Endodermal cell (in vitro differentiated cells): ENCODE measurements around the gene P3H3. TPM values are rescaled to one million over a fixed set of nuclear protein-coding genes. Genes with fewer than 3 reads are reported as not detected.

Experiments used
- DNase-seq: peaks from one replicate; pipeline ENCODE4 v3.0.0-alpha.2; 2017
- H3K27ac ChIP-seq: 2 replicates; pipeline ENCODE4 v1.5.1; 2013; ENCODE audit warnings: mild to moderate bottlenecking, low read depth, low read length, moderate library complexity
- H3K27me3 ChIP-seq: 2 replicates; pipeline ENCODE4 v1.6.1; 2013; ENCODE audit warnings: mild to moderate bottlenecking, low read length, moderate library complexity; ENCODE audit not compliant: insufficient read depth, control insufficient read depth, poor library complexity, severe bottlenecking
- H3K36me3 ChIP-seq: 2 replicates; pipeline ENCODE4 v1.7.0; 2013; ENCODE audit warnings: mild to moderate bottlenecking, low read length, moderate library complexity; ENCODE audit not compliant: control insufficient read depth, insufficient read depth
- H3K4me1 ChIP-seq: one replicate; pipeline ENCODE4 v1.7.0; 2013; ENCODE audit warnings: low read length; ENCODE audit not compliant: control insufficient read depth, insufficient read depth
- H3K4me3 ChIP-seq: 2 replicates; pipeline ENCODE4 v1.5.1; 2013; ENCODE audit warnings: mild to moderate bottlenecking, low read length, moderate library complexity
- H3K9ac ChIP-seq: 2 replicates; pipeline ENCODE4 v1.6.1; 2013; ENCODE audit warnings: mild to moderate bottlenecking, low read length, moderate library complexity; ENCODE audit not compliant: poor library complexity, severe bottlenecking; ENCODE audit errors: extremely low read depth
- H3K9me3 ChIP-seq: 2 replicates; pipeline ENCODE4 v1.6.1; 2013; ENCODE audit warnings: mild to moderate bottlenecking, low read length, moderate library complexity; ENCODE audit not compliant: control insufficient read depth
- H3K27ac Mint-ChIP-seq: 2 replicates; pipeline ENCODE4 v1.8.0; 2020; ENCODE audit warnings: mixed read lengths
- H3K27me3 Mint-ChIP-seq: 2 replicates; pipeline ENCODE4 v1.8.0; 2021; ENCODE audit warnings: mild to moderate bottlenecking, mixed read lengths; ENCODE audit not compliant: insufficient read depth
- H3K36me3 Mint-ChIP-seq: 2 replicates; pipeline ENCODE4 v1.8.0; 2020; ENCODE audit warnings: low read depth, mixed read lengths
- H3K4me1 Mint-ChIP-seq: 2 replicates; pipeline ENCODE4 v1.8.0; 2020; ENCODE audit warnings: mixed read lengths
- H3K4me3 Mint-ChIP-seq: 2 replicates; pipeline ENCODE4 v1.8.0; 2020; ENCODE audit warnings: mild to moderate bottlenecking, moderate library complexity, mixed read lengths
- H3K9me3 Mint-ChIP-seq: 2 replicates; pipeline ENCODE4 v1.8.0; 2020; ENCODE audit warnings: mild to moderate bottlenecking, mixed read lengths
- CTCF ChIP-seq: fragments of 200-600 bp; sonication (generic); conservative IDR thresholded peaks from 2 replicates; pipeline ENCODE4 v1.5.0; 2021; ENCODE audit warnings: antibody characterized with exemption, mild to moderate bottlenecking
- WGBS, 2 experiments: methylation state at CpG; one replicate each; pipeline versions ENCODE4 v1.1.5 to v1.1.7; 2013; ENCODE audit warnings: missing lambda C conversion rate in 2 of 2, mixed read lengths in 1 of 2; ENCODE audit not compliant: insufficient coverage in 1 of 2, insufficient read length in 1 of 2; 5-methylcytosine and 5-hydroxymethylcytosine counted together
- total RNA-seq, 2 donors: library from RNA; stranded (reverse); fragmentation: NEBNext Ultra II Directional in 1 of 2; extraction: Animal tissue kit (Norgen Biotek cat#: 25700) in 1 of 2; gene quantifications; 2 replicates in 1 of 2; 3 replicates in 1 of 2; pipeline ENCODE4 v1.2.1, GENCODE V29; 2021

The P3H3 gene
- total RNA-seq, 2 donors from 2014 or later, result 58.4 to 63.1 TPM

- TF ChIP-seq CTCF, result no peak
- peak; percentile 50 for DNase-seq
- Mint-ChIP-seq H3K27ac (no peak overlapping the region), H3K4me3 (no peak overlapping the region), H3K36me3 (no peaks in the 10 kb centered on the region), H3K9me3 (no peaks in the 10 kb centered on the region), H3K4me1 (peaks cover 46% of the 10 kb centered on the region), H3K27me3 (peaks cover 76% of the 10 kb centered on the region)
- Histone ChIP-seq H3K9me3 (no peaks in the 10 kb centered on the region), H3K27ac (no peak overlapping the region), H3K27me3 (peaks cover 22% of the 10 kb centered on the region), H3K4me3 (no peak overlapping the region), H3K4me1 (peaks cover 9% of the 10 kb centered on the region), H3K36me3 (no peaks in the 10 kb centered on the region), H3K9ac (no peak overlapping the region)
- 89 to 96% methylated on average over 5 to 8 of the region's 8 CpGs for WGBS, 2 experiments
Measured at GRCh38 chr12:6817098-6817497, 11.1 kb upstream of the P3H3 start.

- 89 to 97% methylated on average over 13 to 20 of the region's 20 CpGs for WGBS, 2 experiments
- peaks cover 9% of the 10 kb centered on the region for H3K4me1 ChIP-seq
- no peak overlapping the region for H3K4me3 ChIP-seq
- DNase-seq, result peak; percentile 37
- H3K9ac ChIP-seq, result no peak overlapping the region
- H3K36me3 ChIP-seq, result no peaks in the 10 kb centered on the region
- peaks cover 77% of the 10 kb centered on the region for H3K27me3 Mint-ChIP-seq
- H3K9me3 Mint-ChIP-seq, result no peaks in the 10 kb centered on the region
- no peak overlapping the region for H3K4me3 Mint-ChIP-seq
- peaks cover 28% of the 10 kb centered on the region for H3K27me3 ChIP-seq
- no peaks in the 10 kb centered on the region for H3K36me3 Mint-ChIP-seq
- TF ChIP-seq CTCF, result no peak
- no peak overlapping the region for H3K27ac ChIP-seq
- H3K9me3 ChIP-seq, result no peaks in the 10 kb centered on the region
- H3K4me1 Mint-ChIP-seq, result peaks cover 47% of the 10 kb centered on the region
- H3K27ac Mint-ChIP-seq, result no peak overlapping the region
Measured at GRCh38 chr12:6817662-6818157, 10.5 kb upstream of the P3H3 start.

- Histone ChIP-seq H3K4me3 (no peak overlapping the region), H3K9me3 (no peaks in the 10 kb centered on the region), H3K4me1 (peaks cover 9% of the 10 kb centered on the region), H3K9ac (no peak overlapping the region), H3K27me3 (peaks cover 33% of the 10 kb centered on the region), H3K36me3 (no peaks in the 10 kb centered on the region), H3K27ac (peak overlapping the region; percentile 58)
- peak; percentile 90 for DNase-seq
- H3K27ac Mint-ChIP-seq, result peak overlapping the region; percentile 68
- H3K36me3 Mint-ChIP-seq, result no peaks in the 10 kb centered on the region
- 75 to 85% methylated on average over 7 to 10 of the region's 10 CpGs for WGBS, 2 experiments
- H3K9me3 Mint-ChIP-seq, result no peaks in the 10 kb centered on the region
- peaks cover 52% of the 10 kb centered on the region for H3K4me1 Mint-ChIP-seq
- TF ChIP-seq CTCF, result no peak
- H3K27me3 Mint-ChIP-seq, result peaks cover 80% of the 10 kb centered on the region
- no peak overlapping the region for H3K4me3 Mint-ChIP-seq
Measured at GRCh38 chr12:6818222-6818621, 10.0 kb upstream of the P3H3 start.
